ENCODE results near the gene DEDD2.

Gene DEDD2

GRCh38 chr19:42172261-42172660 lies 45.2 kb downstream of the DEDD2 start:
- H2AFZ ChIP-seq (ENCODE audit: low read length): no peak overlapping the region
- H3K79me2 ChIP-seq (ENCODE audit: insufficient read depth, low read length): no peaks in the 10 kb centered on the region
- H4K20me1 ChIP-seq (ENCODE audit: insufficient read depth, low read length): no peaks in the 10 kb centered on the region
- H3K9me2 ChIP-seq (ENCODE audit: low read depth, low read length): no peaks in the 10 kb centered on the region
- H3K27me3 ChIP-seq (ENCODE audit: insufficient read depth, low read length): 0 out of 2 replicates have a peak, but pooled peaks cover 3% of the 10 kb centered on the region
- H3K9ac ChIP-seq (ENCODE audit: low read length): no peak overlapping the region
- H3K4me3 ChIP-seq (ENCODE audit: low read depth, low read length, poor library complexity, severe bottlenecking): no peak overlapping the region
- H3K4me1 ChIP-seq (ENCODE audit: insufficient read depth, low read length, severe bottlenecking): peaks cover 11% of the 10 kb centered on the region
- H3K27ac ChIP-seq (ENCODE audit: low read depth, low read length, poor library complexity, severe bottlenecking): no peak overlapping the region
- H3K9me3 ChIP-seq (ENCODE audit: low read length): no peaks in the 10 kb centered on the region
- H3K4me2 ChIP-seq (ENCODE audit: low read length): no peak overlapping the region
- no peak for TF ChIP-seq EZH2 (IDR thresholded peaks at IDR 0.05; ENCODE audit: borderline replicate concordance, low read length)
- no peaks in the 10 kb centered on the region for H3F3A ChIP-seq (ENCODE audit: insufficient read depth, low read length)
- no peaks in the 10 kb centered on the region for H3K36me3 ChIP-seq (ENCODE audit: insufficient read depth, low read length)

- H3K4me2 ChIP-seq (ENCODE audit: low read length): no peak overlapping the region
- H3K27ac ChIP-seq (ENCODE audit: low read depth, low read length, poor library complexity, severe bottlenecking): no peak overlapping the region
- H3F3A ChIP-seq (ENCODE audit: insufficient read depth, low read length): no peaks in the 10 kb centered on the region
- no peaks in the 10 kb centered on the region for H3K4me1 ChIP-seq (ENCODE audit: insufficient read depth, low read length, severe bottlenecking)
- TF ChIP-seq CTCF (IDR thresholded peaks at IDR 0.05; ENCODE audit: low read length): no peak
- no peak for TF ChIP-seq EZH2 (IDR thresholded peaks at IDR 0.05; ENCODE audit: borderline replicate concordance, low read length)
- no peaks in the 10 kb centered on the region for H3K36me3 ChIP-seq (ENCODE audit: insufficient read depth, low read length)
- H3K4me3 ChIP-seq (ENCODE audit: low read depth, low read length, poor library complexity, severe bottlenecking): no peak overlapping the region
- no peaks in the 10 kb centered on the region for H4K20me1 ChIP-seq (ENCODE audit: insufficient read depth, low read length)
- peaks cover 3% of the 10 kb centered on the region; the same call in 1 of the 2 replicates for H3K27me3 ChIP-seq (ENCODE audit: insufficient read depth, low read length)
- H3K9ac ChIP-seq (ENCODE audit: low read length): no peak overlapping the region
- no peak overlapping the region for H2AFZ ChIP-seq (ENCODE audit: low read length)
- H3K79me2 ChIP-seq (ENCODE audit: insufficient read depth, low read length): no peaks in the 10 kb centered on the region
- H3K9me3 ChIP-seq (ENCODE audit: low read length): no peaks in the 10 kb centered on the region
- H3K9me2 ChIP-seq (ENCODE audit: low read depth, low read length): no peaks in the 10 kb centered on the region
These were observed 46.8 kb downstream of the DEDD2 start for GRCh38 chr19:42170715-42171114.

- H3K9ac ChIP-seq (ENCODE audit: low read length): no peak overlapping the region
- no peaks in the 10 kb centered on the region for H4K20me1 ChIP-seq (ENCODE audit: insufficient read depth, low read length)
- no peaks in the 10 kb centered on the region for H3K4me1 ChIP-seq (ENCODE audit: insufficient read depth, low read length, severe bottlenecking)
- H3K9me3 ChIP-seq (ENCODE audit: low read length): no peaks in the 10 kb centered on the region
- H3K79me2 ChIP-seq (ENCODE audit: insufficient read depth, low read length): no peaks in the 10 kb centered on the region
- no peak overlapping the region for H3K4me3 ChIP-seq (ENCODE audit: low read depth, low read length, poor library complexity, severe bottlenecking)
- no peak overlapping the region for H3K4me2 ChIP-seq (ENCODE audit: low read length)
- H3K9me2 ChIP-seq (ENCODE audit: low read depth, low read length): no peaks in the 10 kb centered on the region
- TF ChIP-seq EZH2 (IDR thresholded peaks at IDR 0.05; ENCODE audit: borderline replicate concordance, low read length) (no peak), CTCF (IDR thresholded peaks at IDR 0.05; ENCODE audit: low read length) (no peak)
- H3K27ac ChIP-seq (ENCODE audit: low read depth, low read length, poor library complexity, severe bottlenecking): no peak overlapping the region
- H3F3A ChIP-seq (ENCODE audit: insufficient read depth, low read length): no peaks in the 10 kb centered on the region
- H3K36me3 ChIP-seq (ENCODE audit: insufficient read depth, low read length): no peaks in the 10 kb centered on the region
- no peaks in the 10 kb centered on the region; the same call in 1 of the 2 replicates for H3K27me3 ChIP-seq (ENCODE audit: insufficient read depth, low read length)
- H2AFZ ChIP-seq (ENCODE audit: low read length): no peak overlapping the region
These were observed 47.7 kb downstream of the DEDD2 start for GRCh38 chr19:42169486-42170413.
